GM19328 (cell line): Measurements from ENCODE around the gene PLCE1.
"Not testable (repeated sequence)": the region's sequence is repeated elsewhere in the genome, so short reads cannot be mapped to it uniquely, and the experiment has no call there.

Experiments
- ATAC-seq: cut with Tn5 transposase; IDR thresholded peaks from one replicate; pipeline ENCODE4 v1.9.1; 2021; ENCODE audit warnings: mild to moderate bottlenecking, moderate library complexity; ENCODE audit not compliant: unreplicated experiment

PLCE1 gene

DNA sequence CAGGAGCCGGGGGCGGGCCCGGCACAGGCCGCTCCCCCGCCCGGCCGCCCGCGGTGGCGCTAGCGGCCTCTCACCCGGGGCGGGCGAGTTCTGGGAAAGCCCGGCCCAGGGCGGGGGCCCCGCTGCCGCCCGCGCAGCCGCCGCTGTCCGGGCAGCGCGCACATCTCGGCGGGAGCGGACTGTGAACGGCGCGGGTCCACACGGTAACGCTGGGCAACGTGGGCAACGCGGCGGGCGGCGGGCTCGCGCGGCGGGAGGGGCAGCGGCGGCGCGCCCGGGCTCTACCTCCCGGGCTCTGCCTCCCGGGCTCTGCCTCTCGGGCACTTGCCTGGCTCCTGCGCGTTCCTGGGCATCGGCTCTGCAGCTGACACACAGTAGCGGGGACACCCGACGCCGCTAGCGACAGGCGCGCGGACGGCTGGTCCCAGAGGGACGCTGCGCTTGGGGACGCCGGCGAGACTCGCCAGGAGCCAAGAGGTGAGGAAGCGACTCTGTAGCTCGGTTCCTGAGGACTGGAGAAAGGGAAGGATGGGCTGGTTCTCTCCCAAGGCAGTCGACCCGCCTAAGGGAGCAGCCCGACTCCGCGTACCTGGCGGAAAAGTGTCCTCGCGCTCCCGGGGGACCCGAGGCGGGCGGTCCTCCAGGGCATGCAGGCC is at the start of gene PLCE1:
TSS of gene PLCE1 (plus strand) at position 150 of the 656 bp plus-strand sequence. CDS start 37,116 bp downstream, outside the sequence.
- ATAC-seq = peak; percentile 68

DNA sequence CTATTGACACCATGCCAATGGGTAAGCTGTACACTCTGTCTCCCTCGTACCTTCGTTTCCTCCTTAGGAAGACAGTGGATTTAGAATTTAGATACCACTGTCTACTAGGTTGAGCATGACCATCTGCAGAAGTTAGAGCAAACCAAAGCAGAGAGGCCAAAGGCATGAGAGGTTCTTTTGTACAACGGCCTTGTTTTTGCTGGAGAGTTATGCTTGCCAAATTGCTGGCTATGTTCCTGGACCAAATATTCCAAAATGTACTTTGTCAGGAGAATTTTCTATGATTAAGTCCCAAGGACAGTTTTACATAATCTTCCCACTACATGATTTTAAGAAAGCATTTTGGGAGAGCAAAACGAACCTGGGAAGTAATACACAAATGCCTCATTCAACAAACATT is 47.9 kb upstream of the PLCE1 start:
- no peak for ATAC-seq

DNA sequence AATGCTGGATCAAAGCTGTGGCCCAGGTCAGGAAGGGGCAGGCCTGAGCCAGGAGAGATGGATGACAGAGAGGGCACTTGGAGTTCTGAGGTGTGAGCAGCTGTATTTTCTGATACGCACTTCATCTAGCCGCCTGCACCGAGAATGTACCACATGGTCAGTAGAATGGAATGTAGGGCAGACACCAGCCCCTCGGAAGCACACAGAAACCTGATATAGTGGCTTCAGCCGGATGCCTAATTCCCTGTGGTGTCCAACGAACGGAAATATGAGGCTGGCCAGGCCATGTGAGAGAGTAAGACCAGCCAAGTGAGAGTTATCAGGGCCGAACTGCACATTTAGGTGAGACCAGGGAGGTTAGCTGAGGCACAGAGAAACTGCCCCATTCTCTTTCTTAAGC is 46.7 kb upstream of the PLCE1 start:
- ATAC-seq = no peak

DNA sequence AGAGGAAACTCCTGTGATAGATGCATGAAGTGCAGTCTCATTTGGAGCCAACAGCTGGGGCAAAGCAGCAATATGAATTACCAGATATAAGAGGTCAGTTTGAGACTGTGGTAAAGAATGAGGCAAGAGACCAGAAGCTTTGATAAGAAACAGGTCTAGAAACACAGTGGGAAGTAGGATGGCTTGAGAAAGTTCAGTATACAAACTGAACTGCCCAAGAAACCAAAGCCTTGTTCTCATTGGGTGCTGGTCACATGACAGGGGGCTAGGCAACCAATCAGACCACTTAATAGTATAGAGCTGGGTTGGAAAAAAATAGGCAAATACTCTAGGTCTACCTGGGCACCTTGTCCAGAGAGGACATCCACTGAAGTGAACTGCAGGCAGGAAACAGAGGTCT is 46.2 kb upstream of the PLCE1 start:
- ATAC-seq = no peak

DNA sequence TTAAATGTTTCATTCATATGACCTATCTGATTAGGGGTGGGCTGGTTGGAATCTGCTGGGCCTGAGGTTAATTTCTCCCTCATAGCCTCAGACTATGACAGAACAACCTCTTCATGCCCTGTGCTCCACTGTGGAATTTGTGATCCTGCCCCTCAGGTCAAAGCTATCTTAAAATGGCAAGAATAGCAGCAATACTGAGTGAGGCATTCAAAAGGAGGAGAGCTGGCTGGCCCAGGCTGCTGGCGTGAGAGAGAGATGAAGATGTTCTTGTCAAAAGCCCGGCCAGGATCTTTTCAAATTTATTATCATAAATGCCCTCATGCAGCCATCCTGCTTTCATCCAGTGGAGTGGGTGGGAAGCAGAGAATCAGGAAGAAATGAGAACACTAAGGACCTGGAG is 41.8 kb upstream of the PLCE1 start:
- ATAC-seq = no peak

DNA sequence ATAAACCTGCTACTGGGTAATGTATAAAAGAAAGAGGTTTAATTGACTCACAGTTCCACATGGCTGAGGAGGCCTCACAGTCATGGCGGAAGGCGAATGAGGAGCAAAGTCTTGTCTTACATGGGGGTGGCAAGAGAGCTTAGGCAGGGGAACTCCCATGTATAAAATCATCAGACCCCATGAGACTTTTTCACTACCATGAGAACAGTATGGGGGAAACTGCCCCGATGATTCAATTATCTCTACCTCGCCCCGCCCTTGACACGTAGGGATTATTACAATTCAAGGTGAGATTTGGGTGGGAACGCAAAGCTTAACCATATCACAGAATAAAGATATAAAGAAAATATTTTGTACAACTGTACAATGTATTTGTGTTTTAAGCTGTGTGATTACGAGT is 39.4 kb upstream of the PLCE1 start:
- ATAC-seq = no peak

DNA sequence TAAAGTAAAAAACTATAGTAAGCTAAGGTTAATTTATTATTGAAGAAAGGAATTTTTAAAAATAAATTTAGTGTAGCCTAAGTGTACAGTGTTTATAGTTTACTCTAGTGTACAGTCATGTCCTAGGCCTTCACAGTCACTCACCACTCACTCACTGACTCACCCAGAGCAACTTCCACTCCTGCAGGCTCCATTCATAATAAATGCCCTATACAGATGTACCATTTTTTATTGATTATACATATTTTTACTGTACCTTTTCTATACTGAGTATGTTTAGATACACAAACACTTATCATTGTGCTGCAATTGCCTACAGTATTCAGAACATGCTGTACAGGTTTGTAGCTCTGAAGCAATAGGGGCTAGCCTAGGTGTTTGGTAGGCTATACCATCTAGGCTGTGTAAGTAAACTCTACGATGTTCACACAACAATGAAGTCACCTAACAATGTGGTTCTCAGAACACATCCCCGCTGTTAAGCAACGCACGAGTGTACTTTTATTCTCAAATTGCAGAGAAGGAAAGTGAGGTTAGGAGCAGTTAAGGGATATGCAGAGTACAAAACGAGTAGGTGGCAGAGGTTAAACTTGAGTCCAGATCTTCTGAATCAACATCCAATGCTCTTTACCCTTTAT is 38.9 kb upstream of the PLCE1 start:
- ATAC-seq = no peak

DNA sequence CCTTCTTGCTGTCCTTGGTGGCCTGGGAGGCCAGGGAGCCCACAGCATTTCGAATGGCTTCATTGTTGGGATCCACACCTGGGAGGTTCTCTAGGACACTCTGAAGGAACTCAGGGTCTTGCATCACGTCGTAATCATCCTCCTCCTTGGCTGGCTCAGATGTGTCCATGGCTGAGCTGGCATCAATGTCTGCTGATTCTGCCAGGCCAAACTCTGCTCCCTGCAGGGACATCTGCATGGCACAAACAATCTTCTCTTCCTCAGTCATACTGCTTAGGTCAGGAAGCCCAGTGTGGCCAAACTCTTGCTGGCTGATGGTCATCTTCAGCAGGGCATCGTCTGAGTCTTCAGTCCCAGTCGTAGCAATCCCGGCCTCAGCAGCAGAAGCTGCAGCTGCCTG is 34.9 kb upstream of the PLCE1 start:
- ATAC-seq = no peak

DNA sequence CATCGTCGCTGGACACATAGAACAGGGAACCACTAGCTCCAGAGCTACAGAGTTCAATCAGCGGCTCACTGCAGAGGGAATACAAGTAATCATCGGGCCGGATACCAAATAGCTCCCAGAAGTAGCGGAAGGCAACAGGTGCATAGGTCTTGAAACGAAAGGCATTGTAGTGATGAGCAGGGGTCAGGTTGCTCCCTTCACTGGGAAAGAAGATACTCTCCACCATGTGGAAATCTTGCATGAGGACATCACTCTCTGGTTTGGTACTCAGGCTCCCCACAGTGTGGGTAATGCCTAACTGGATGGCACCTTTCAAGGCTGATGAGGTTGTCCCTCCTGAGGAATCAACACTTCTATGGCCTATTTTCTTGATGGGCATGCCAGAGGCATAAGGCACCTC is 32.7 kb upstream of the PLCE1 start:
- ATAC-seq = not testable (repeated sequence)

DNA sequence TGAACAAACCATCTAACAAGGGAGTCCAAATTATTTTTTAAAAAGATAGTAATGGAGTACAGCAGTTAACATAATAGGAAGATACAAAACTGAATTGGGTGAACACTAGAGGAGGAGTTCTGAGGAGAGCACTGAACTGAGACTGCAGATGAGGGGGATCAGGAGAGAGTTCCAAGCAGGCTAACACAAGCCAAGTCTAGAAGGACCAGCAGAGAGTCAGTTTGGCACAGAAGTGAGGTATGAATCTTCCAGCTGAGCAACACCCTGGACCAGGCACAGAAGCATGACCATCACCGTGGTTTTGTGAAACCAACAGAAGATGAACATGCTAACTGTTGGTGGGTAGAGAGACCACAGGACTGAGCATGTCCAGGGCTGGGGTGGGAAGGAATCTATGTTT is 30.8 kb upstream of the PLCE1 start:
- ATAC-seq = no peak

DNA sequence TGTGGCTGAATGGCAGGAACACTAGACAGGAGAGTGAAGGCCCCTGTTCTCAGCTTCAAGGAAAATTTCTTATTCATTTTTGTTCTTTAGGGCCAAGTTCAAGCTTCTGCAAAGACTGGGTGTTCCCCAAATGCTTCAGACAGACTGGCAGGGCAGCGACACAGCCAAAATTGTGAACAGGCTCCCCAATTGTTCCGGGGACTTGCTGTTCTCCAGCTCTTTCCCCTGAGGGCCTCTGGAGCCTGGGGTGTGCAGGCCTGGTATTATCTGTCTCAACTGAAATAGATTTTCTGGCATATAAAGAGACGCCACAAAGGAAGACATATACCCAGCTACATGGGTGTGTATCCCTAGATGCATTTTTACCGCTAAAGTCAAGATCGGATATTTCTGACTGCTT is 30.3 kb upstream of the PLCE1 start:
- ATAC-seq = no peak

DNA sequence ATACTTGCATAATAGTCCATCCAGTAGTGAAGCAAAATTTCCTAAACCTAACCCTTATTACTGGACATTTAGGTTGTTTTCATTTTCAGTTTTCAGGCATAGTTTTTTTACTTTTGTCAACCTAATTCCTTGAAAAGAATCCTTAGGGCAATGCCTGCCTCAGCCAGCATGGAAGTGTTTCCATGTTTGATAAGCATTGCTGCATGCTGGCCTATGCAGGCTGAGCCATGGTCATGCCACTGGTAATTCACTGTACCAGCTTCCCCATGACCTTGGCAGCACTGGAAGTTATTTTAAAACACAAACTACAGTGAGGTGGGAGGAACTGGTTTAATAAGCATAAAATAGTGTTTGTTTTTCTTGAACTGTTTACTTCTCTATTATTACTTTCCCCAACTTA is 27.8 kb upstream of the PLCE1 start:
- no peak for ATAC-seq

DNA sequence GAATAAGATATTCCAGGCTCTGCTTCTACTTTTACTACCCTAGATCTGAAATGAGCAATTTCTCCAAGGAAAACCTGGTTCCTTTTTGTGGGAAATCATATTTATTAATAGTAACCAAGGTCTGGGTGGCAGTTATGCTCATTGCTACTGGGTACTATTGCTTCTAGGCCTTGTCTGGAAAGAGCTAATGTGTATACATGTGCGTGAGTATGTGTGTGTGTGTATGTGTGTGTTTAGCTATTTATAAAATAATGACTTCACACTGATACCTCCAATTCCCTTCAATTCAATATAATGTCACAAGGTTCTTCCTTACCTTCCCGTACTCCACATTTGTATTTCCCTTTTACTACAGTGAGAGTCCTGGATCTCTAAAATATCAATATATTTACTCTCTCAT is 26.0 kb upstream of the PLCE1 start:
- no peak for ATAC-seq

DNA sequence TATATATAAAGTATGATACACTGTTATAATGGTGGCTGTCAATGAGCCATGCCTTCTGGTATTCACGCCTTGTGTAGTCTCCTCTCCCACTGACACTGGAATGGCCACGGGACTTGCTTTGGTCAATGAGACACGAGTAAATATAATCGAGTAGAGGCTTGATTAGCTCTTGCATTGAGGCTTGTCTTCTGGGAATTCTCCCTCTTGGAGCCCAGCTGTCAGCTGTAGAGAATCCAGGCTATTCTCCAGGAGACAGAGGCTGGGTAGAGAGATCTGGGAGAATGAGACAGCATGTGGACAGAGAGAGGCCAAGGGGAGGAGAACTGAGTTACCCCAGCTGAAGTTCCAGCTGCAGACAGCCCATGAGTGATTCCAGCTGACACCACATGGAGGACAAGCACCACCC is 25.2 kb upstream of the PLCE1 start:
- no peak for ATAC-seq

DNA sequence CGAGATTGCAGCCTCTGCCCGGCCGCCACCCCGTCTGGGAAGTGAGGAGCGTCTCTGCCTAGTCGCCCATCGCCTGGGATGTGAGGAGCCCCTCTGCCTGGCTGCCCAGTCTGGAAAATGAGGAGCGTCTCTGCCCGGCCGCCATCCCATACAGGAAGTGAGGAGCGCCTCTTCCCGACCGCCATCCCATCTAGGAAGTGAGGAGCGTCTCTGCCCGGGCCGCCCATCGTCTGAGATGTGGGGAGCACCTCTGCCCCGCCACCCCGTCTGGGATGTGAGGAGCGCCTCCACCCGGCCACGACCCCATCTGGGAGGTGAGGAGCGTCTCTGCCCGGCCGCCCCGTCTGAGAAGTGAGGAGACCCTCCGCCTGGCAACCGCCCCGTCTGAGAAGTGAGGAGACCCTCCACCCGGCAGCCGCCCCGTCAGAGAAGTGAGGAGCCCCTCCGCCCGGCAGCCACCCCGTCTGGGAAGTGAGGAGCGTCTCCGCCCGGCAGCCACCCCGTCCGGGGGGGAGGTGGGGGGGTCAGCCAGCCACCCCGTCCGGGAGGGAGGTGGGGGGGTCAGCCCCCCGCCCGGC is 23.2 kb upstream of the PLCE1 start:
- ATAC-seq = not testable (repeated sequence)

DNA sequence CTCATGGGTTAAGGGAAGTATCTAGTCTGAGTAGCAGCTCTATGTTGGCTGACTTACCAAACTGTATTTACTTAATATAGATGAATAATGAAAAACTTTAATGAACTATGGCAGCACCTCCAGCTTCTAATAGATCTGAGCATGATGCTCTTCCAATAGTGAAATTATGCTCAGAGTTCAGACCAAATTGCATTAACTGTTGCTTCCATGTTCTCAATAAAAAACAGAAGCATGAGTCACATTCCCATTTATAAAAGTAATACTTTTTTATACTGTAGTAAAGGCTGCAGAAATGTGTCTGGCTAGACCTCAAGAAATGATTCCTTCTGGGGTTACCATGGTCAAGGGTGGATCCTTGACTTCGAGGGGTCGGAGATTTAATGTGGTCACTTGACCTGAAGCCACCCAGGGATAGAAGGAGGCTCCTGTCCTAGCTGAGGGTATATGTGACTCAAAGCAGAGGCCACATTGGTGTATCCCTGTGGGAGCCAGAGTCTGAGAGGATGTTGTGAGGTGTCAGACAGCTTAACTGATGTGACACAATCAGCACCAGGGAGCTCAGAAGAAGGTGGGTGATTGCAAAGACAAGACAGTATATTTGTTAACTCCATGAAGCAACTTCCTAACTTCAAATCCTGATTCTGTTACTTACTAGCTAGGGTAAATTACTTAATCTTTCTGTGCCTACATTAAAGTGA is 19.8 kb upstream of the PLCE1 start:
- no peak for ATAC-seq

DNA sequence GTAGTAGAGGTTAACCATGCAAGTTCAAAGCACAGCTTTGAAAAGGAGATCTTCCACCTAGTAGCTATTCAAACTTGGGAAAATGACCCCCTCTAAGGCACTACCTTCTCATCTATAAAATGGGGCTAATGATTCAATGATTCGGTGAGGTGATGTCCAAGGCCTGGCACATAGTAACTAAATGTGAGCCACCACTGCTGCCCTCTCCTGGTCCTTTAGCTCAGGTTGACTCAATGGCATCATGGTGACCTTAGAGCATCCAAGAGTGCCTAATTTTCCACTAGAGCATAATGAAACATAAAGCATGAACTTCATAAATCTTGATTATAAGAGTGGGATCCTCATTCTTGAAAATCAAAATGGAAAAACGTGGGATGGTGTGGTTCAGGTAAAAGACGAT is 16.3 kb upstream of the PLCE1 start:
- ATAC-seq = no peak

DNA sequence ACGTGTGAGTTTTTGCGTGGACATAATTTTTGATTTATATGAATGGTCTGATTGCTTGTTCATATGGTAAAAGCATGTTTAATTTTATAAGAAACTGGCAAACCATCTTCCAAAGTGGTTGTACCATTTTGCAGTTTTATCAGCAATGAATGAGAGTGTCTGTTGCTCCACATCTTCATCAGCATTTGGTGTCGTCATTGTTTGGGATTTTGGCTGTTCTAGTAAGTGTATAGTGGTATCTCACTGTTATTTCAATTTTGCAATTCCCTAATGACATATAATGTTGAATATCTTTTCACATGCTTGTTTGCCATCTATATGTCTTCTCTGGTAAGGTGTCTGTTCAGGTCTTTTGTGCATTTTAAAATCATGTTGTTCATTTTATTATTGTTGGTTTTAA is 13.2 kb upstream of the PLCE1 start:
- ATAC-seq = no peak

DNA sequence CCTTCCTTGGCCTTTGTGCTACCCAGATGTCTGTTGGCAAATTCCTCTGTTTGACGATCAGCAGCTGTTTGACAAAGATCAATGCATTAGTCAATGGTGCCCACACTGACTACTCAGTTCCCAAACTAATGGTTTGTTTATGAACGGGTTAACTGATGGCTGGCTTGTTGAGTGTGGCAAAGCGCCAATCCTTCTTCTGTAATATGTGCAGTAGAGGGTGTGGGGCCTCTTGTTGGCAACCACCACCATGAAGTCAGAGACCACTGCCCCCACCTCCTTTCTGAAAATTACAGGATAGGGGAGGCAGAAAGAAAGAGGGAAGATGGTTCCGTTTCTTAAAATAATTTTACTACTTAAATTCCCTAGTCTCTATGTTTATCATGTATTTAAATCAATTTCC is 2.6 kb upstream of the PLCE1 start:
- no peak for ATAC-seq

DNA sequence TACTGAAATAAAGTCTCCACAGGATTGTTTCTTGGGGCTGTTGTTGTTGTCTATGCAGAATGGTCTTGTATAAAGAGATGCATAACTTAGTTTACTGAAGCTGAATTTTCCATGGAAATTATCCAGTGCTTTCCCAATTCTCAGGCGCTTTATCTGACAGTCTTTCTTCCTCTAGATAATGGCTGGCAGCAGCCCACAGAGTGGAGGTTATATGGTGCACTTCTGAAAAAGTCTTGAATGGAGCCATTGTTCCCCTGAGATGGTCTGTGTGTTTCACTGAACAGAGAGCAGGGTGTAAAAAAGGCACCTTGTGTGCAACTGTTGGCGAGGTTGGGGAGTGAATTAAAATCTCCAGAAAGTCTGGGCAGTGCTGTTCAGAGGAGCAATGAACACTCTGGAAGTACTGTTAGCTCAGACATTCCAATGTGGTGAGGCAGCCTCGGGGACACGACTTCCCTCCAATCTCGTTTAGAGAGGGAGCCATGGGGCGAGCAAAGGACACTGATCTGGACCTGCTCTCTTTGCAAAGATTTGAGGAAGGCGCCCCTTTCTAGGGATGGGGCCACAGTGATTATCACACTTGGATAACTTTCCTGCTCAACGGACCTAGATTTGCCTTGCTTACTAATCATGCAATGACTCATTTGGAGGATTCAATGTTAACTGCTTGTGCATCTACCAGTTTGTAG is 2.0 kb upstream of the PLCE1 start:
- no peak for ATAC-seq

DNA sequence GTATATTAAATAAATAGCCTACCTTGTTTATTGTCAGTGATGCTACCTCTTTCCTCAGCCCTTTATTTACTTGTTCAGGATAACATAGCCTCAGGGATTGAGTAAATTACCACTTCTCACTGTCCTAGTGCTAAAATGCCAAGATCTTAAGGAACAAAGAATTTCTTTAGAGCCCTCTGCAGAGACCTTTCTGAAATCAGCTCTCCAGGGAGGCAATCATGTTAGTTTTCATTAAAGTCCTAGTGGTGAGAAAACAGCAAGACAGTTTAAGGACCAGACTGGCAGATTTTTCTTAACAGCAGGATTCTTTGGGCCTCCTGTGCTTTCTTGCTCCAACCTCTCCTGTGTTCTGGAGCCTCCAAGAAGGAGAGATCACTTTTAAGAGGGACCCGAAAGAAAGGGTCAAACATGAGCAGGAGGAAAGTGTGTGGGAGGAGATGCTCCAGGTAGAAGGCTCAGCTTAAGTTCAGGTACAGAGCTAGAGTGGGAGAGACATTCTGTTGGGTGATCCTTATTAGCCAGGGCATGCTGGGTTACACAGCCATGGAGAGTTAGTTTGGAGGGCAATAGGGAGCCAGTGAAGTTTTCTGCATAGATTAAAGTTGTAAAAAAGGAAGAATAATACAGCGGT is 1.2 kb upstream of the PLCE1 start:
- ATAC-seq = no peak
